ENCODE results near the gene SPATS2L. TPM values are rescaled to one million over a fixed set of nuclear protein-coding genes. Genes with fewer than 3 reads are reported as not detected.

SPATS2L gene
- total RNA-seq, 2 donors from 2014 or later: 77.4 to 88.7 TPM

- no peaks in the 10 kb centered on the region for H3K36me3 ChIP-seq
- intact Hi-C loops (cut with DNase I): no loop called here
- no peaks in the 10 kb centered on the region for H3K9me3 ChIP-seq
- TF ChIP-seq POLR2A (IDR thresholded peaks at IDR 0.05) (no peak), POLR2AphosphoS5 (IDR thresholded peaks at IDR 0.05) (peak; percentile 84)
- TF ChIP-seq, protein P1, sequence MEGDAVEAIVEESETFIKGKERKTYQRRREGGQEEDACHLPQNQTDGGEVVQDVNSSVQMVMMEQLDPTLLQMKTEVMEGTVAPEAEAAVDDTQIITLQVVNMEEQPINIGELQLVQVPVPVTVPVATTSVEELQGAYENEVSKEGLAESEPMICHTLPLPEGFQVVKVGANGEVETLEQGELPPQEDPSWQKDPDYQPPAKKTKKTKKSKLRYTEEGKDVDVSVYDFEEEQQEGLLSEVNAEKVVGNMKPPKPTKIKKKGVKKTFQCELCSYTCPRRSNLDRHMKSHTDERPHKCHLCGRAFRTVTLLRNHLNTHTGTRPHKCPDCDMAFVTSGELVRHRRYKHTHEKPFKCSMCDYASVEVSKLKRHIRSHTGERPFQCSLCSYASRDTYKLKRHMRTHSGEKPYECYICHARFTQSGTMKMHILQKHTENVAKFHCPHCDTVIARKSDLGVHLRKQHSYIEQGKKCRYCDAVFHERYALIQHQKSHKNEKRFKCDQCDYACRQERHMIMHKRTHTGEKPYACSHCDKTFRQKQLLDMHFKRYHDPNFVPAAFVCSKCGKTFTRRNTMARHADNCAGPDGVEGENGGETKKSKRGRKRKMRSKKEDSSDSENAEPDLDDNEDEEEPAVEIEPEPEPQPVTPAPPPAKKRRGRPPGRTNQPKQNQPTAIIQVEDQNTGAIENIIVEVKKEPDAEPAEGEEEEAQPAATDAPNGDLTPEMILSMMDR (IDR thresholded peaks at IDR 0.05): no peak
- WGBS: 49% methylated on average over 5 of the region's 5 CpGs
- H3K27me3 ChIP-seq (replicated peaks; ENCODE audit: insufficient read depth): no peaks in the 10 kb centered on the region
- peaks cover 3% of the 10 kb centered on the region for H3K4me1 ChIP-seq (replicated peaks)
- peak; percentile 58 for DNase-seq (ENCODE audit: low spot score)
- no peak overlapping the region for H3K4me3 ChIP-seq
- peak overlapping the region; percentile 22 to 72 for H3K27ac ChIP-seq
Observed at GRCh38 chr2:200259577-200259957, 46.9 kb upstream of the SPATS2L start.

DNA sequence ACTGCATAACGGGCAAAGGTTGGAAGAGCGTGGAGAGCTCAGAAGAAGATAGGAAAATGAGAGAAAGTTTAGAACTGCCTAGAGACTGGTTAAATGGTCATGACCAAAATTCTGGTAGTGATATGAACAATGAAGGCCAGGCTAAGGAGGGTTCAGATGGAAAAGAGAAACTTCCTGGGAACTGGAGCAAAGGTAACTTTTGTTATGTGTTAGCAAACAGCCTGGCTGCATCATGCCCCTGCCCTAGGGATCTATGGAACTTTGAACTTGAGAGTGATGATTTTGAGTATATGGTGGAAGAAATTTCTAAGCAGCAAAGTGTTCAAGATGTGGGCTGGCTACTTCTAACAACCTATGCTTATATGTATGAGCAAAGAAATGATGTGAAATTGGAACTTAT lies 44.4 kb upstream of the SPATS2L start:
- H3K4me1 ChIP-seq (replicated peaks): peaks cover 3% of the 10 kb centered on the region
- no peaks in the 10 kb centered on the region for H3K36me3 ChIP-seq
- H3K4me3 ChIP-seq: no peak overlapping the region
- H3K27me3 ChIP-seq (replicated peaks; ENCODE audit: insufficient read depth): no peaks in the 10 kb centered on the region
- intact Hi-C loops (cut with DNase I): no loop called here
- WGBS: 100% methylated on average over 2 of the region's 2 CpGs
- TF ChIP-seq, protein P1 (IDR thresholded peaks at IDR 0.05): no peak
- no peak for TF ChIP-seq POLR2A (IDR thresholded peaks at IDR 0.05)
- TF ChIP-seq POLR2AphosphoS5 (IDR thresholded peaks at IDR 0.05): no peak
- DNase-seq (ENCODE audit: low spot score): no peak
- H3K27ac ChIP-seq: no peak overlapping the region
- H3K9me3 ChIP-seq: no peaks in the 10 kb centered on the region

GRCh38 chr2:200263279-200263678 lies 43.2 kb upstream of the SPATS2L start:
- Histone ChIP-seq H3K4me3 (no peak overlapping the region), H3K27me3 (replicated peaks; ENCODE audit: insufficient read depth) (no peaks in the 10 kb centered on the region), H3K36me3 (no peaks in the 10 kb centered on the region), H3K9me3 (no peaks in the 10 kb centered on the region), H3K27ac (no peak overlapping the region), H3K4me1 (replicated peaks) (peaks cover 3% of the 10 kb centered on the region)
- 97% methylated on average over 1 of the region's 1 CpG for WGBS
- intact Hi-C loops (cut with DNase I): no loop called here
- DNase-seq (ENCODE audit: low spot score): no peak
- TF ChIP-seq POLR2A (IDR thresholded peaks at IDR 0.05) (no peak), POLR2AphosphoS5 (IDR thresholded peaks at IDR 0.05) (no peak)
- TF ChIP-seq, protein P1 (IDR thresholded peaks at IDR 0.05): no peak

DNA sequence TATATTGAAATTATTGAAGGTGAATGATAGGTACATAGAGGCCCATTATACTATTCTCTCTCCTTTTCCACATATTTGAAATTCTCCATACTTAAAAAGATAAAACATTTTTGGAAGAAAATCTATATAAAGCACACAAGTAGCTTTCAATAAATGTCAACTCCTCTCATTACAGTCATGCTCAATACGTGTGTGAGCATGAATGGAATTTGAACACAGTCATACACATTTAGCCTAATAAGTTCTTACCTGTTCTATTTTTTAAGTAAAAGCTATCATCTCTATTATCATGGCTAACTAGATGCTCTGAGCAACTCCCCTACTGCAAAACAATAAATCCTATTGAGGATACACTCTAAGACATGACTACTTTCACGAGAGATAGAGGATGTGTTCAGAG lies 41.9 kb upstream of the SPATS2L start:
- intact Hi-C loops (cut with DNase I): no loop called here
- no peak for DNase-seq (ENCODE audit: low spot score)
- no peak for TF ChIP-seq POLR2A (IDR thresholded peaks at IDR 0.05)
- no peak for TF ChIP-seq POLR2AphosphoS5 (IDR thresholded peaks at IDR 0.05)
- TF ChIP-seq, protein P1 (IDR thresholded peaks at IDR 0.05): no peak
- Histone ChIP-seq H3K9me3 (no peaks in the 10 kb centered on the region), H3K36me3 (no peaks in the 10 kb centered on the region), H3K4me3 (no peak overlapping the region), H3K4me1 (replicated peaks) (no peaks in the 10 kb centered on the region), H3K27ac (no peak overlapping the region), H3K27me3 (replicated peaks; ENCODE audit: insufficient read depth) (no peaks in the 10 kb centered on the region)
- 46% methylated on average over 2 of the region's 2 CpGs for WGBS

GRCh38 chr2:200266406-200266805 lies 40.1 kb upstream of the SPATS2L start:
- 97% methylated on average over 5 of the region's 5 CpGs for WGBS
- Histone ChIP-seq H3K36me3 (no peaks in the 10 kb centered on the region), H3K4me1 (replicated peaks) (no peaks in the 10 kb centered on the region), H3K27ac (no peak overlapping the region), H3K4me3 (no peak overlapping the region), H3K27me3 (replicated peaks; ENCODE audit: insufficient read depth) (no peaks in the 10 kb centered on the region), H3K9me3 (no peaks in the 10 kb centered on the region)
- TF ChIP-seq, protein P1 (IDR thresholded peaks at IDR 0.05): no peak
- no peak for TF ChIP-seq POLR2AphosphoS5 (IDR thresholded peaks at IDR 0.05)
- TF ChIP-seq POLR2A (IDR thresholded peaks at IDR 0.05): no peak
- no peak for DNase-seq (ENCODE audit: low spot score)
- intact Hi-C loops (cut with DNase I): no loop called here

Data from prostate gland (tissue), 2 donors.